GM12892 (cell line): ENCODE measurements around the gene MYL11.

Source experiments
- POLR2A ChIP-seq: IDR thresholded peaks from 2 replicates; pipeline ENCODE4 v1.6.1; 2011; ENCODE audit warnings: low read depth, low read length, control low read depth
- POLR2AphosphoS5 ChIP-seq: IDR thresholded peaks from 2 replicates; pipeline ENCODE4 v1.6.1; 2011; ENCODE audit warnings: low read depth, low read length, control low read depth
- TAF1 ChIP-seq: IDR thresholded peaks from 2 replicates; pipeline ENCODE4 v1.6.1; 2011; ENCODE audit warnings: low read depth, mild to moderate bottlenecking, control low read depth, low read length, borderline replicate concordance

DNA sequence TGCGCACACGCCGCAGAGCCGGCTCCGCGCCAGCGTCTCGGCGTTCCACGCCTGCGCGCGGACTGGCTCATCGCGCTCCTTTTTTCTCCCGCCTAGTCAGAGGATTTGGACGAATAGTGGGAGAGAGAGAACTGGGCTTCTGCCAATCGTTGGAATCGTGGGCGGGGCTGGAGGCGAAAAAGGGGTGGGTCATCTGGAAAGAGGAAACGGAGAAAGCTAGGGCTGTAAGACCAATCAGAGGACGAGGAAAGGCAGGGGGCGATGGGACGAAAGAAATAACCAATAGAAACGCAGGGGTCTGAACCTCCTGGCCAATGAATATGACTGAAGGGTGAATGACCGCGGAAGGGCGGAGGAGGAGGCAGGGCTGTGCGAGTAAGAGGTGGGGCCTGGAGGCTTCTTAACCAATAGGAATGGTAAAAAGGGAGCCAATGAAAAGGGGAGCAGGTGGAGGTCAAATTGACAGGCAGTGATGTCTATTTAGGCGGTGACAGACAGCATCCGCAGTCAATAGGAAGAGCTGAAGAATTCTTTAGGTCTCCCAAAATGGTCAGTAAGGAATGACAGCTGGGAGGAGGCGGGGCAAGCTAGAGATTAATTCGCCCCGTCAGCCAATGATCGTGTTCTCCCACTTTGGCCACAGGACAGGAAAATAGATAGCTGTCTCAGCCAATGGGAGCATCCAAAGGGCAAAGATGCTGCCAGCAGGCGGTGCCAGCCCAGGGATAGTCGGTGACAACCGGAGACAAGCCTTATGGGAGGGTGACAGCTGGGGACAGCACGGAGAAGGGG, 4.0 kb upstream of the MYL11 start, which contains the start of gene TBC1D10B:
- TF ChIP-seq POLR2AphosphoS5 (no peak), POLR2A (no peak), TAF1 (no peak)
